NCI-H1105 treated with DMSO at 0.1 percent for 48 hours (cell line): ENCODE data around the gene CD36.
A peak's percentile ranks its signal among the peaks of the same experiment; 100 is the strongest.

Experiments
- DNase-seq: peaks from one replicate; lab custom pipeline; 2025; lab: John Stamatoyannopoulos, UW

Gene CD36

GRCh38 chr7:80637911-80638765 lies at the start of gene CD36:
Gene CD36 (plus strand): TSS chr7:80638642. CDS start chr7:80646741, 8,099 bp downstream.
- DNase-seq = no peak

DNA sequence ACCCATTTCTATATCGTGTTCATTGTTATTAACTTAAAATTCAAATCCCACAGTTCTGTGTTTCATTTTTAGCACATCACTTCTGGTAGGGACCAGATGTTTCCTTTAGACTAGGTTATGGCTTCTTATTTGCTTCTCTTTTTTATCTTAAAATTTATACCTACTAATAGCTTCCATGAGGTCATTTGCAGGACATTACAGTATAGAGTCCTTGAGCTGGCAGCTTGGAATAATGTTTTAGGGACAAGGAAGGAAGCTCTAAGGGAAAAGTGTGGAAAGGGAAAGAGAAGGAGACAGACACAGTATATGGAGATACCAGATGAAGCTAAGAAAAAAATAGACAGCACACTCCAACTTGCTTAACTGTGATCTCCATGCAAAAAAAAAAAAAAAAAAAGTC lies 48.8 kb upstream of the CD36 start:
- no peak for DNase-seq

DNA sequence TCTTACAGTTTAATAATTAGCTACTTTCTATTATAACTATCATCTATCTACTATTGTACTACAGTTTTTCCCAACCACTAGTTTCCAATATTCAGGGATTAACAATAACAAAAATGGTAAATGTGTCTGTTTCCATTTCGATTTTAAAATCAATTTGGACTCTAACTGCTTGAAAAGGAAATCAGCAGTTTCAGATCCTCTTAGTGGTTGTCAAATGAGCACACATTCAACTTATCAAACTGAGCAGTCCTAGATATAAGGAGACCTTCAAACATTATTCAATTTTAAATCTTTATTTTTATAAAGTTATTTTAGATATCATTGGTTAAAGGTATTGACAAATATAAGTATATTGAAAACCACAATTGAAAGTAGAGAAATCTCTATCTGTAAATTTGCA lies 46.8 kb upstream of the CD36 start:
- no peak for DNase-seq

GRCh38 chr7:80593869-80594586 lies 44.4 kb upstream of the CD36 start:
- DNase-seq = no peak

GRCh38 chr7:80596933-80597517 lies 41.4 kb upstream of the CD36 start:
- DNase-seq = no peak

GRCh38 chr7:80597875-80598274 lies 40.6 kb upstream of the CD36 start:
- DNase-seq = no peak

GRCh38 chr7:80600046-80600445 lies 38.4 kb upstream of the CD36 start:
- no peak for DNase-seq

DNA sequence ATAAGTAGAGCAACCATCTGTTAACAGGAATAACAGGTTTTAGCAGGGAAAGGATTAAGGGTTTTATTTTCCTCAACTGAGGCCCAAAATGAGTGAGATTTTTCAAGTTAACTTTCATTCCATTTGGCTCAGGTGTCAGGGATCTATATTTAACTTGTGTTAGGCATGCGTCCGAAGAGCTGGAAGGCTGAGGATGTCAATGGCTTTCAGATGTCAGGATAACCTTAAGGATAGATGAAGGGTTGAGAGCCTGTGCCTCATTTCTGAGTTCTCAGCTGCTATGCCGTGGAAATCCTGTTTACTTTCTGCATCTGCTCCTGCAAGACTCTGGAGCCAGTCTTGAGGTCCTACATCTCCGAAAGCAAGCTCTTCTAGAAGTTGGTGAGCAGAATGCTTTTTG lies 36.4 kb upstream of the CD36 start:
- no peak for DNase-seq

DNA sequence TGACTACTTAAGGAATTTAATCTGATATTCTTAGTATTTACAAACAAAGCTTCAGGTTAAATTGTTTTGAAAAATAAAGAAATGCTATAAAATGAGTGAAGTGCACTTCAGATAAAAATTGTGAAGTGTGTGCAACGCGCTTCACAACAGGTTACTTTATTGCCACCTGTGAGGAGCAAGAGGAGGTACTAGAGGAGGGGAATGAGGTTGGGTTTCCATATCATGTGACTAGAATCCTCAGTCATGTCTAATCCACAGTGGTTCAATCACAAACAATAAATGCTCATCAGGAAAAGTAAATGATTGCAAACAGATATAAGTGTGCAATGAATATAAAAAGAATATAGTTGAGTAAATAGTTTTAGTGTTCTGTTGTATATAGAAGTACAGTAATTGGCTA lies 34.5 kb upstream of the CD36 start:
- DNase-seq = no peak

DNA sequence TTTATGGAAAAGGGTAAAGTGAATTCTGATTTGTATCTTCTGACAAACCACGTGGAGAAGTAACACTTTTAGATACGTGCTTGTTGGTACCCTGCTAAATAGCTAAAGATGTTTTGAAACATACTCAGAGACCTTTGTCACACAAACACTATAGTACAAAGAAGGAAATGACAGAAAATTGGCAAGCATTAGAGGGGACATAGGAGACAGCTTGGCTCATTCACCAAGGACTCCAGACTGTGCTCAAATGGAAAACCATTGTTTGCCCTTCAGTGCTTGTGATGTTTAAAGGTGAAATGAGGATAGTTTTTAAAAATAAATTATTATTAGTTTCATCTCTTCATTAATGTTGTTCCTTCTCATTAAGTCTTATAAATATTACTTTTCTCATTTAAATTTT lies 34.0 kb upstream of the CD36 start:
- peak; percentile 25 for DNase-seq

- no peak for DNase-seq
These were observed 31.3 kb upstream of the CD36 start for GRCh38 chr7:80607136-80607535.

- no peak for DNase-seq
These were observed 30.1 kb upstream of the CD36 start for GRCh38 chr7:80608336-80608735.

- DNase-seq = no peak
These were observed 28.7 kb upstream of the CD36 start for GRCh38 chr7:80609751-80610150.

DNA sequence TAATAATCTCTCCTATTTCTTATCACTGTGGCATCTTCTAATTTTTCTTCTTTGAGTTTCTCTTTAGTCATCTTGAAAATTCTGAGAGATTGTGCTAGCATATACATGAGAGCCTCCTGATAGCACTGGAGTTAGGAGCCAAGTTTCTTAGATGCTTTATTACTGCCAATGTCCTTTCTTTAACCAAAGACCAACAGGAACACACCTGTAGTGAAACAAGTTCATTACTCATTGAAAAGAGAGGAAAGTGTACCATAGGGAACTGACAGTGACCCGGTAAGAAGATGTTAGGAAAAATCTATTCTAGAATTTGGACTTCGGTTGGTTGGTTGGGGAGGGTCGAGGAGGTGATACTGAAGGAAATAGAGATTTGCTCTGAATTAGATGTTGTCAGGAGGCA lies 27.1 kb upstream of the CD36 start:
- no peak for DNase-seq

DNA sequence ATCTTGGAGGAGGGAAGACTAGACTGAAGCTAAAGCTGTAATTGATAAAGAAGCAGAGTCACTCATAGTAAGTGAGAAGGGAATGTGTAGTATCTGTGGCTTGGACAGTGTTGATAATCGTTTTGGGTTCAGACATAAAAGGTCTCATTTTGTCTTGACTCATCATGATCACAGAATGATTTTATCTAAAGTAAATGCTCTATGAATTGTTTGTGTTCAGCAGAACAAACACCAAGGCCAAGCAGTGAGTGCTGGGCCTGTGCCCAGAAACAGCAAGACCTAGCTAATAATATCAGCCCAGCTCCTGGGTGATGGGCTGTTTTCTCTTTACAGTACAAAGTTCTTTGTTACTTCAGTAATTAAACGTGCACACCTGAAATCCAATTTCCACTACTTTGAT lies 26.7 kb upstream of the CD36 start:
- peak; percentile 73 for DNase-seq

DNA sequence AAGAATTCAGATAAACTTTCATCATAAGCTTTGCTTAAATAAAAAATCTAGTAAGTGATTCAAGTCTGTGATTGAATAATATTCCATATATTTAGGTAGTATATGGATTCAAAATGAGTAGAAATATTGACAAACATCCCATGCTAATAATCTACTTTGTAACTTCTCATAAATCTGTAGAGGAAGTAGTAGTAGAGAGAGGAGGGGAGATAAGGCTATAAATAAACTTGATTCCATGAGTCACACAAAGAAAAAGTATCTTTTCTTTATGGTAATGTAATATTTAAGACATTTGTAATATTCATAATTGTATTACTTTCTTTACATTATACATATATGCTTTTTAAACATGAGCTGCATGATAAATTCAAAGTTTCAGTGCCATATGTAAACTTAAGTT lies 25.6 kb upstream of the CD36 start:
- DNase-seq = no peak

DNA sequence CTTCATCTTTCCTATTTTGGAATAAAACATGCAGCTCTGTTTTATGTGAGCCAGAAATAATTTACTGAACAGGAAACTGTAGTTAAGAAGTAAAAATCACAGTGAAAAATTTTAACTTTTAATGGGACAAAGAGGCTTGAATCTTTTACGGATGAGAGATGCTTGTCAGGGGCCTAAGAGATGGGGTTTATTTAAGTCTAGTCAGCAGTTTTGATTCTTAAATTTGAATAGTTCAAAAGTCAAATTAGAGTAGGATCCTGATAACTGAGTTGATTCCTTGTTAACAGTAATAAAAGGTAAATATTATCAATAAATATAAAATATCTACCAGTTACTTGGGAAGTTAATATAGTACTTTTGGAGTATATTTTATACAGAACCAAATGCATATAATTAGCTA lies 24.9 kb upstream of the CD36 start:
- DNase-seq = no peak

GRCh38 chr7:80614851-80615271 lies 23.6 kb upstream of the CD36 start:
- no peak for DNase-seq

GRCh38 chr7:80618096-80618495 lies 20.3 kb upstream of the CD36 start:
- no peak for DNase-seq

- no peak for DNase-seq
These were observed 18.7 kb upstream of the CD36 start for GRCh38 chr7:80619741-80620140.

DNA sequence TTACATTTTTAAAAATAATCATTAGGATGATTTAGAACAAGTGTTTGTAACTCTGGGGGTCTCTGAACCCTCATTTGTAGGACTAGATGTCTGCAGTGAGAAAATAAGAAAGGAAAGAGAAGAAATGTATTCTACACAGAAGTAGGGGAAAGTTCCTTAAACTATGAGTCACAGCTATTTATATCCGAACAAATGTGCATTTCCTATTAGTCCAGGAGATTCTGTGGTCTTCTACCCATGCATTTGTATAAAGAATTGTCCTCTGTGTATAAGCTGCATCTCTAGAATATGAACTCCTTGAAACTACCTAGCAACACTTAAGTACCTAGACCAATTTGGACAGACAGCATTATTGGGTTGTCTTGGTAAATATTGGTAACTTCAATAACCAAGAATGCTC lies 15.9 kb upstream of the CD36 start:
- DNase-seq = no peak

DNA sequence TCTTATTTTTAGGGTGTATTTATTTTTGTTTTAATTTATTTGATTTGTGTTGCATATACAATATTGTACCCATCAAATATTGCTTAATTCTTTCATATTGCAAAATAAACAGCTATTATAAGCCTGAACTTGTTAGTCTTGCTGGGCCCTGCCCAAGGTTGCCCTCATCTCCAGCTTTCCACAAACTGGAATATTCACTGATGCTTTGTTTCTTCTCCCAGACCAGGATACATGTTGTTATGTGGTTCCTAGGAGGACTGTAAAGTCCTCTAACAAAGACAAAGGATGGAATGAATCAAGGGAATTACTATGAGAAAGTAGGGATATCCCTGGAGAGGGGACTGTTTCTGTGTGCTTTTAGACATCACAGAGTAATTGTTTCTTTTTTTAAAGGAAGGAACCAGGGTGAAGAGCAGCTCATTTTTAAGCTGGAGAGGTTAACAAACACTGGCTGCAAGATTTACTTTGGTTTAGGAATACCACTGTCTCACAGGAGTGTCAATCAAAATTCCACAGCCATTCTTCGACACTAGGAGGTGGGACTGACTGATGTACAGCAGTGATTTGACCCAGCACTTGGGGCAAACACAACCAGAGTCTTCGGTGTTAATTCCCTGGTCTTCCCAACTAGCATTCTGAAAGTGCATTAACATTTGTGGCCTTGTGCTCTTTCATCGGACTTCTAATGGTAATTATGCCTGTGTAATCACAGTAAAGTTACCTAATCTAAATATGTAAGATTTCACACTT lies 14.8 kb upstream of the CD36 start:
- no peak for DNase-seq
